ENCODE data around the gene BFSP1. TPM values are rescaled to one million over a fixed set of nuclear protein-coding genes. Genes with fewer than 3 reads are reported as not detected.

BFSP1 gene
- total and polyA plus RNA-seq, 2 of the 8 experiments (the other 6 are each of a cell fraction or from before 2014, with no cell fraction given) = 1.5 to 2.5 TPM

DNA sequence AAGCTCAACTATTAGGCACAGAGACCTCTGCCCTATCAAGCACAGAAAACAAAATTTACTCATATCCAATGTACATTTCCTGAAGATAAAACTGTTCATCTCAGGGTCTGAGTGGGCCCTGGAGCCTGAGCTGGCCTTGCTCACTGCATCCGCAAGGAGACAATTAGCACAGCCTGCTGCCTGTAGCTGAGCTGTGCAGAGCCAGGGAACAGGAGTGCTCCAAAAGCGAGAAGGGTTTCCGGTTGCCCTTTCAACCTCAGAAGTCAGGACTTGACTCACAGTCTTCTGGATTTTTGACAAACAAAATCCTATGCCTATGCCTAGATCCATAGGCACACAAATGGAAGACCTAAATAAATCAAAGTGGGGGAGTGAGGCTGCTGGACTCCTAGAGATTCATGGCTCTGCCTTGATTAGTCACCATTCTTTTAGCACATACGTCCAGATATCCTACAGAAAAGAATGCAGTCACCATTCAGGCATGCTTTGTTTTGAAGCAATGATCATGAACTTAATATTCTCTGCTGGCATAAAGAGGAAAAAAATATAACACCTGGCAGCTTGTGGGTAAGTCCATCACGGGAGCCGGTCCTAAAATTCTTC lies 73.5 kb downstream of the BFSP1 start (continued):
- TF ChIP-seq POU5F1 (IDR thresholded peaks at IDR 0.05; ENCODE audit: low read depth, low read length) = no peak
- no peak for TF ChIP-seq CREB1 (IDR thresholded peaks at IDR 0.05)
- TF ChIP-seq TCF12 (IDR thresholded peaks at IDR 0.05; ENCODE audit: low read depth, low read length) = no peak
- TF ChIP-seq, protein P1, sequence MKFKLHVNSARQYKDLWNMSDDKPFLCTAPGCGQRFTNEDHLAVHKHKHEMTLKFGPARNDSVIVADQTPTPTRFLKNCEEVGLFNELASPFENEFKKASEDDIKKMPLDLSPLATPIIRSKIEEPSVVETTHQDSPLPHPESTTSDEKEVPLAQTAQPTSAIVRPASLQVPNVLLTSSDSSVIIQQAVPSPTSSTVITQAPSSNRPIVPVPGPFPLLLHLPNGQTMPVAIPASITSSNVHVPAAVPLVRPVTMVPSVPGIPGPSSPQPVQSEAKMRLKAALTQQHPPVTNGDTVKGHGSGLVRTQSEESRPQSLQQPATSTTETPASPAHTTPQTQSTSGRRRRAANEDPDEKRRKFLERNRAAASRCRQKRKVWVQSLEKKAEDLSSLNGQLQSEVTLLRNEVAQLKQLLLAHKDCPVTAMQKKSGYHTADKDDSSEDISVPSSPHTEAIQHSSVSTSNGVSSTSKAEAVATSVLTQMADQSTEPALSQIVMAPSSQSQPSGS (IDR thresholded peaks at IDR 0.05; ENCODE audit: low read length) = no peak
